GM21515 (cell line): Measurements from ENCODE around the gene SHISA6.

Source experiments
- ATAC-seq: cut with Tn5 transposase; IDR thresholded peaks from one replicate; pipeline ENCODE4 v1.9.1; 2021; ENCODE audit not compliant: unreplicated experiment

Gene SHISA6

DNA sequence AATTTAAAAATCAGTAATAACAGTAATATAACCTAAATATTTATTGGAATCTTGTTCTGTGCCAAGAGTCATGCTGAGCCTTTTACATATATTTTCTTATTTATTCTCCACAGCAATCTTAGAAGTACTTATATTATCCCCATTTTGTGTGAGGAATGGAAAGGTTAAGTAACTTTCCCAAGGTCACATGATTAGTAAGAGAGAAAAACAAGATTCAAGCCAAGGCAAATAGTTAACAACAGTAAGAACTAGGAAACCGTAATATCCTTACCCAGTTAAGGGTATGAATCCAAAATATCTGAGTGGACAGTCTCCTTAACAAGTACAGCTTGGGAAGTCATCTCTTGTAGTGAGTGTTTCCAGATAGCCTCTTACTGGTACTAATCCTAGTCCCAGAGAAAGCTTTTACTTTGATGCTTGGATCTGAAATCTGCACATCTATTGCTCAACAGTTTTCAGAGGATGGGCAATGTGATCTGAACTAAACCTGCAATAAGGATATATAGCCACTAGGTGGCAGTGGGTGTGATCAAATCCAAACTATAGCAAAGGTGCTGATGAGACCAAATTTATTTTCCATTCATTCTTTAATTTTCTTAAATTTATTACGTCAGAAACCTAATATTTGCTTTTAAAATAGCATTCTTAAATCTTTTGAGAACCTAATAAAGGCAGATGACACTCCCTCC is 23.3 kb downstream of the SHISA6 start:
- no peak for ATAC-seq

DNA sequence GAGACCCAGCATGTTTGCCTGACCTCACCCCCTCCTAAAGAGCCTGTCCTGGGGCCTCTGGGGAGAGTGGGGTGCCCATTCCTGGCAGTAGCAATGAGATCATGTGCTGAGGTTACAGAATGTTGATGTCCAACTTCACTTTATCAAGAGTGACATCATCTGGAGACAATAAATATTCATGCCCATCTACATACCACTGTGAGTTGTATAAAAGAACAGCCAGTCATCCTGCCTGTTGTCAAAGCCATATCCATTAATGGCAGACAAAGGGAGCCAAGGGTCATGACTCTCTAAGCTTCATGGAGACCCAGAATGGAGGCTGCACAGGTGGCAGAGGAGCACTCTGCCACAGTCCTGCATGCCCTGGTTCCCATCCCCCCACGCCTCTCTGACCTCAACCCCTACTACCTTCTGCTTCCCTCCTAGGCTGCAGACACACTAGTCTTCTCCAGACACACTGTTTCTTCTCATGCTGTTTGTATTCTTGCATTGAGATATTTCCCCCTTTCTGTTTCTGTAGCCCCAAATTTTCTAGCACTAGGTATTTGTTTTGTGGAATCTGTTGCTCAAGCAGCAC is 27.1 kb downstream of the SHISA6 start:
- ATAC-seq, result no peak

DNA sequence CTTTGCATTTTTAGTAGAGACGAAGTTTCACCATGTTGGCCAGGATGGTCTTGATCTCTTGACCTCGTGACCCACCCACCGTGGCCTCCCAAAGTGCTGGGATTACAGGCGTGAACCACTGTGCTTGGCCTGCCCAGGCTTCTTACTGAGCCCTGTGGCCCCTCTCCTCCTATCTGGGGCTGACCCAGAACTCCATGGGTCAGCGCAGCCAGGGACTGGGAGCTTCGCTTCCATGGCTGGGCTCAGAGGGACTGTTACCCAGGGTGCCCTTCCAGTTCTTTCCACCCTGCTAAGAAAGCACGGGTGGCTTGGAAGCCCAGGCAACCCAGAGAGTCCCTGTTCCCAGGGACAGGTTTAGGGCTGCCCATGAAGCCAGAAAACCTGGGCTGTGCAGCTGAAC is 28.2 kb downstream of the SHISA6 start:
- ATAC-seq, result no peak

DNA sequence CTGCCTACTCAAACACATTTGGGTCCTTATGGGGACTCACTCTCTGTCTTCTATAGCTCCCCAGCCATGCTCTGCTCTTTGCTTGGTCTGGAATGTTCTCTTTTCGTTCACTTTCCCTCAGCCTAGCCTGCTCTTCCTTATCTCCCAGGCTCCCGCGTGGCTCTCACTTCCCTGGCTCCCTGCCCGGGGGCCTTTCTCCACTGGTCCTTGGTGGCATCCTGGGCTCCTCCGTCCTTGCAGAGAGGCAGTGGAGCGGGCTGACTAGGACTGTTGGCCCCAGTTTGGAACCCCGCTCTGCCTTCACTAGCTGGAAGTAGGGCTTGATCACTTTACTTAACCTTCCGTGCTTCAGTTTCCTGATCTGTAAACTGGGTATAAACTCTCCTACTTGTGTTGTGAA is 31.2 kb downstream of the SHISA6 start:
- no peak for ATAC-seq

DNA sequence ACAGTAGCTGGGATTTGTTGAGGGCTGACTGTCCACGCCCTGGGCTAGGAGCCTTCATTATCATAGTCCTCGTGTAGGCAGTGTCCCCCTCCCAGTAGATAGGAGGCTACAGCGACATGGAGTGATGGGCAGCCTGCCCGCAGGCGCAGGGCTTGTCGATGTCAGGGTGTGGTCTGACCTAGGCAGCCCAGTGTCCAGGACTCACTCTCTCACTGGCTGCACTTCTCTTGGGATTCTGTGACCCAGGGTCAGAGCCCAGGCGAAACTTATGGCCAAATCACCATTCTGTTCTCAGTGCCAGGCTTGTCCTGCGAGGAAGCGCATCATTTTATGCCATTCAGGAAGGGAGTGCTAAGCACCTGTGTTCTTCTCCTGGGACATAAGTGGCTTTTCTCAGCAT is 32.6 kb downstream of the SHISA6 start:
- no peak for ATAC-seq

DNA sequence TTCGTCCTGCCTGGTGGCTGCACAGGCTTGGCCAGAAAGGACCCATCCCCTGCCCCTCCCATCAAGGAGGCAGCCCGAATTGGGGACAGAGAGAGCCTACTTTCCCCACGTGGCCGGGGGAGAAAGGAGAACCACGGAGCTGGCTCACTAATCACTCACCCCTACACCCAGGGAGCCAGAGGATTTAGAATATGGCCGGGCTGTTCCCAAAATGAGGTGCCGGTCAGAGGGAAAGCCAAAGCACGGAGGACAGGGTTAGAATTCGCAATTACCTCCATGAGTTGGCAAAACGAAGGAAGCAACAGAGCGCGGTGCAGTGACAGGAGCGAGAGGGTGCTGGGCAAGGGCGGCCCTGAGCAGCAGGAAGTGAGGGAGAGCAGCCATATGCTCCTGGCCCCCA is 33.1 kb downstream of the SHISA6 start:
- no peak for ATAC-seq

DNA sequence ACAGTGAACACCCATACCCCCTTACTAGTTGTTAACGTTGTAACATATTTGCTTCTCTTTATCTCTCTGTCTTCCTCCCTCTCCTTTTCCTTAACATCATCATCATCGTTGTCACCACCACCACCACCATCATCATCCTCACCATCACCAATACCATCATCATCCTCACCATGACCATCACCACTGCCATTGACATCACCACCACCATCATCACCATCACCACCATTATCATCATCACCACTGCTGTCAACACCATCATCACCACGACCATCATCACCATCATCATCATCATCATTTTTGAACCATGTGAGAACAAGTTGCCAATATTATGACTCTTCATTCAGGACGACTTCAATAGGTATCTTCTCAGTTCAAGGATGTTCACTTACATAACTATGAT is 35.5 kb downstream of the SHISA6 start:
- no peak for ATAC-seq

DNA sequence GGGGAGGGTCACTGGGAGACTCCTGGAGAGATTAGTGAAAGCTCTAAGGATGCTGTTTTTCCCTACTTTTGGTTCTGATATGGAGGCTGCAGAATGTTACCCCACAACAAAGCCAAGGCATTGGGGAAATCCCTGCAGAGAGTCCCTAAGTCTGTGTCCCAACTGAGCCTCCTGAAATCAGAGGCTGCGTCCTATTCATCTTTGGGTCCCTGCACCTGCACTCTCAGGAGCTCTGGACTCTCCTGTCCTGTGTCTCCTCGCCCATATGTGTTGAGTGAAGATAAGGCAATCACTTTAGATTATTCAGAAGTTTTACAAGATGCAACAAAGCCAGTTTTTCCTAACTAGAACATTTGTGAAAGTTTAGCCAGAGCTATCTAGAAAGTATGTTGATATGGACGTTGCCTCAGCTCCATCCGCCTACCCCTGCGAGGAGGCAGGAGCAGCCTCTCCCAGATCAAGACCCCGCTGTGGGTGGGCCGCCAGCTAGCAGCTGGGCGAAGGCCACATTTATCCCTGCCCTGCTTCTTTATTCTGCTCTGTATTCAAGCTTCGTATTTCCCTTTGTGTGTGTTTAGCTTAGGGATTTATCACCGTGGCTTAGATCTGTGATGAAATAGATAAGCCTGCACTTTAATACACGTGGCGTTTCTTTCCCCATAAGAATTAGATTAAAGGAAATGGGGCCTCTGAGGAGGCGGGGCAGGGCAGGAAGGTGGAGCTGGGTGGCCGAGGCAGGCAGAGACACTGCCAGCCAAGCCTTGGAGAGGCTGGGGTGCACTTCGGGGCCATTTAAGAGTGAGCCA is 37.4 kb downstream of the SHISA6 start:
- no peak for ATAC-seq

DNA sequence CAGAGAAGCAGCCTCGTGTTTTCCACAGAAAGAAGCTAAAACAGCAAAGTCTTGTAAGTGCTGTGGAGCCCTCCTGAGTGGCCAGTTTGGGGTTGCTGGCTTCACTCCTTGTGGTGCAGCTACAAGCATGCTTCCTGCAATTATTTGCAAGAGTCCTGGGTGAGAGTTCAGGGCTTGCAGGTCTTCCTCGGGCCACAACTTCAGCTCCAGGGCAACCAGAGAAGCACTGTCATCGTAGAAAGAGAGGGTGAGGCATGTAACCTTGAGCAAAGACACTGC is 37.9 kb downstream of the SHISA6 start:
- ATAC-seq, result no peak

DNA sequence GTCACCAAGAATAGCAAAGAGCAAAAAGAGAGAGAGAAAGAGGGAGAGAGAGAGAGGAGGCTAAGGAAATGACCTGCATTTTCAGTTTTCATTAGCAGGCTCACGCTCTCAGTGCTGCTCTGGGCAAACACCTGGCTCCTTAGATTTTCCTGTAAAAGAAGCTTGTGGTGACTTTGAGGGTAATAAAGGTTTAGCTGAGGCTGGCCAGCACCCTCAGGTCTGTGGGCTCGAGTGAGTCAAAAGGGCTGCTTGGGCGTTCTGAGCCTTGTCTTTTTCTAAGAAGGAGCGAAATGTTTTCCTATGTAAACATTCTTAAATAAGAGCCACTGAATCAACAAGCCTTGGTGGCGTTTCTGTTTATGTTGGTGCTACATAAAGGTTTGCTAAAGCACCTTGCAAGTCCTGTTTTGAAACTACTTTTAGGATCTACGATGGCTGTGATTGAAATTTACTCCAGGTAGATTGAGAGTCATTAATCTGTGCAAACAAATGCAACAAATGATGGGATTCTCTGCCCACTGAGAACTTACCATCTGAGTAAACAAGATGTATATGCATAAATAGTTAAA is 38.8 kb downstream of the SHISA6 start:
- ATAC-seq, result no peak

DNA sequence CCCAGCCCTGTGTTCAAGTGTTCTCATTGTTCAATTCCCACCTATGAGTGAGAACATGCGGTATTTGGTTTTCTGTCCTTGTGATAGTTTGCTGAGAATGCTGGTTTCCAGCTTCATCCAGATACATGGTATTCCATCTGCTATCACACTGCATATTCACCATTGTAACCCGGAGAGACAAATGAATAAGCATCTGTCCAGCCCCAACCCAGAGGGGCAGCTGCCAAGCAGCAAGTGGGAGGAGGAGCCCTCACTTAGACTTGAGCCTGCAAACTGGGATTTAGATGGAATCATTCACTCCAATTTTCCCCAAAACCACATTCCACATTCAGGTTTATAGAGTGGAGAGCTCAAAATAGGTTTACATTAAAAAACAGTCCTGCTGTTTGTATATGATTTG is 41.6 kb downstream of the SHISA6 start:
- no peak for ATAC-seq

DNA sequence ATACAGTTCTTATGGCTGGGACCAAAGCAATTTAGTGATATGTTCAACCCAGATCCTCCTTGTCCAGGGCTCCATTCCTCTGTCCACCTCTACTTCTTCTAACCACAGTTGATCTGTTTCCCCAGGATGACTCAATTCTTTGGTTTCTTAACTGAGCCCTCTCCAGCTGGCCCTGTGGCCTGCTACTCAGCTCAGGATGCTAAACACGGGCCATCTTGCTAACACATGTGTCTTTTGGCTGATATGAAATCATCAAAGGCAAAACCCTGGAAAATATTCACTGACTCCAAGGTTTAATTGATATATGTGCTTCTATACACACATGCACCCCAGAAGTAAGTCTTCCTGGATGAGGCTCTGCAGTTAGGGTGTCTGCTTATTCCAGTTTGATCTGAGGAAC is 43.8 kb downstream of the SHISA6 start:
- no peak for ATAC-seq

DNA sequence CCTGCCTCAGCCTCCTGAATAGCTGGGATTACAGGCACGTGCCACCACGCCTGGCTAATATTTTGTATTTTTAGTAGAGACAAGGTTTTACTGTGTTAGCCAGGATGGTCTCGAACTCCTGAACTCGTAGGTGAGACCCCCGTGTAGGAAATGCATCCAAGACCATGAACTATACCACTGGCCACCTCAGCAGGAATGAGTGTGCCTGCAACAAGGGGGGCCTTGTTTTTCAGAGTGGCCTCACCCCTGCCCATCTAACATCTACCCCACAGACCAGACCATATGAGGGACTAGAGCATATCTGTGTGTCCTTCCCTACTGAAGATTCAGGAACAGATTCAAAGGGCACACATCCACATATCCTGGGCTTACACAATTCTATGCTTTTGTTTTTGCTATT is 44.9 kb downstream of the SHISA6 start:
- no peak for ATAC-seq

DNA sequence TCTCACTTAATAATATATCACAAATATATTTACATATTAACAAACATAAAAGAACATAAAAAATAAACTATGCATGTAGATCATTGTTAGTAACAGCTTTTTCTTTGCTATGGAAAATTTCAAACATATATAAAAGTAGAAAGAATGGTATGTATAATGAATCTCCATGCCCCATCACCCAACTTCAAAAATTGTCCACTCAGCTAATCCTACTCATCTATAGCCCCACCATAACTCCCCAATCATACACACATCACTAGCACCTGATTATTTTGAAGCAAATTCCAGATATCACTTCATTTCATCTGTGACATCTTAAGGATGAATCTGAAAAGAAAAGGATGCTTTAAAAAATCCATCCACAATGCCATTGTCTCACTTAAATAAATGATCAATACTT is 46.8 kb downstream of the SHISA6 start:
- no peak for ATAC-seq

DNA sequence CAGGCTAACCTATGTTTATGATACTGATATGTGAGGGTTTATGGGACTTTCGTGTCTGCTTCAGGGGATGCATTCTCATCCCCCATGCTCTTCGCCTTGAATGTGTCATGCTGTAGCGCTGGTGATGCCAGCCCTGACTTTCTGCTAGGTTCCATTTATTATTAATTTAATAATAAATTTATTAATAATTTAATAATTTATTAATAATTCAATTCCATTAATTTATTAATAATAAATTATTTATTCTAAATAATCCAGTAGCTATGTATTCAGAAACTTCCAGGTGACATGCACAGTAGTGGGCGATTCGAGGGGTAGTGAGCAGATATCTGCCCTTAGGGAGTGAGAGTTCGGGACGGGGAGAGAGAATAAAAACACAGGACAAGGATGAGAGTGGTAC is 49.8 kb downstream of the SHISA6 start:
- ATAC-seq, result no peak

DNA sequence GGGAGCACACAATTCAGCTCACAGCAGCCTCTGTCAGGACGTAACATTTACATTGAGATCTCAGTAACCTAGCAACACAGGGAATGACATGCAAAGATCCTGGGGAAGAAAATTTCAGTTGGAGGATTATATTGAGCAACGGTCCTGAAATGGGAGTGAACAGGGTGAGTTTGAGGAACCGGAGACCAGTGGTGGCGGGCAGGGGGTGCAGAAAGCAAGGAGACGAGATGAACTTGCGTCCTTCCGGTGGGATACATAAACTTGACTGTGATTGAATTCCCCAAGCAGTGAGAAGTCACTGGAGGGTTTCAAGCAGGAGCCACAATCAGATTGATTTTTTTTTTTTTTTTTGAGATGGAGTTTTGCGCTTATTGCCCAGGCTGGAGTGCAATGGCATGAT is 51.5 kb downstream of the SHISA6 start:
- no peak for ATAC-seq

DNA sequence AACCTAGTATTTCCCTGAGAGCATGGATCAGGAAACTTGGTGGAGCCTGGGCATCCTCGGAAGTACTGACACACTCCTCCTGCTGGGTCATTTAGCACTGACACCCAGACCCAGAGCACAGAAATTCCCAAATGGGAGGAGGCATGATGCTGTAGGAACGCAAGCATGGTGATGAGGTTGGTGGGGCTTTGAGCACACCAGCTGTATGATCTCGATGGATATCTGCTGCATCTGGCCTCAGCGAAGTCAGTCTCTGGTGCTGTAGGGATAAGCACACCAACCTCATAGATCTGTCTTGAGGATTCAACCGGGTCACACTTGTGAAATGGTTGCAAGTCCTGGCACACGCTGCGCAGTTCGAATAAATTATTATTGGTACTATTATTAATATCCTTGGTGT is 52.5 kb downstream of the SHISA6 start:
- ATAC-seq, result no peak

DNA sequence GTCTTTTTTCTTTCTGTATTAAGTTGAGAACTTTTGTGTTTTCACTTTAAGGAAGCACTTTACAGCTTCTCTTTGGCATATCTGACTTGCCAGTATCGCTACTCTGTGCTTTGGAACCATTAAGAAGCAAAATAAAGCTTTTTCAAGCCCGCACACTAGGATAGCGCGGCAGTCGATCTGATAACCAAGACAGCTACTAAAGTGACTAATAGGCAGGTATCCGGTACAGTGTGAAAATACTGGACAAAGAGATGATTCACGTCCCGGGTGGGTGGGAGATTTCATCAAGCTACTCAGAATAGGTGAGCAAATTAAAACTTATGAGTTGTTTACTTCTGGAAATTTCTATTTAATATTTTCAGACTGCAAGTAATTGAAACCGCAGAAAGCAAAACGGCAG is 53.8 kb downstream of the SHISA6 start:
- no peak for ATAC-seq

DNA sequence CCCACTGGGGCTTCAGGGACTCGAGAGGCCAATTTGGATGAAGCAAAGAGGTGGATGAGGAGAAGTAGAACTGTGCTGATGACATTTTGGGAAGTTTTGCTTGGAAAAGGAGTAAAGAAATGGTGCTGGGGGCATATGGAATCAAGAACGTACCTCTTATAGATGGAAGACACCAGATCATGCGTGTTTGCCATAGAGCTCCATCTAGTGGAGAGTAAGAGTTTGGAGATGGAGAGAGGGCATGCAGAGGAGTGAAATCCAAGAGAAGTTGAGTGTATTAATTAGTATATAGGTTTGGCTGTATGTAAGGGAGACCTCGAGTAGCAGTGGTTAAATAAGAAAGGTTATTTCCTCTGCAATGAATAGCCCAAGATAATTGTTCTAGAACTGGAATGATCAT is 56.0 kb downstream of the SHISA6 start:
- ATAC-seq, result no peak

DNA sequence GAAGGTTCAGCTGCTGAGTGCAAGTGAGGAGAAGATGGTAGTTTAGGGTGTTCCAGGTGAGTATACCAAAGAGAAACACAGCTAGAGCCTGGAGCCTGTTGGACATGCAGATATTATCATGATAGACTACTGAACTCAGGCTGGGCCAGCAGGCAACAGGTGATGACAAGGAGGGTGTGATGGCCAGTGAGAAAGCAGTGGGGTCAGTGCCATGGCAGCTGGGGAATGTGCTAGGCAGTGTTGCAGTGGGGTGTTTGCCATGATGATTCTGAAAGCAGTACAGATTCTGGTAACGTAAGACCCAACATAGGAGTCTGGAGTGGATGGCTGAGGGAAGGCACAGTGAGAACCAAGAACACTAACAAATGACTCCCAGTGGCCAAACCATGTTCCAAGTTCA is 57.4 kb downstream of the SHISA6 start:
- ATAC-seq, result no peak

DNA sequence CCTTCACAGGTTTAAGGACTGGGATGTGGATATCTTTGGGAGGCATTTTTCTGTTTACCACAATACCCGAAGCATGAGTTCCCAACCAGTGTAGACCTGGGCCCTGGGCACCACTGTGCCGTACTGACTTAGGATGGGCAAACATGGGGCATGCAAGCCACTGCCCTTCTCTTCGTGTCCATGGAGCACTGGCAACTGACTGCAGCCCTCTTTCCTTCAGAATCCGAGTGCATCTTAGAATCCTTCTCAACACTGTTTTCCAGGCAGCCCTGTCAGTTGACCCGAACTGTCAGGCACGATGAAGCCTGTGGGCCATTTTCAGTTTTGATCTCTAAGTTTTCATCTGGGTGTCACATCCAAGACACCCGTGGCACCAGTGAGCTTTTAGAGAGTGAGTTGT is 59.2 kb downstream of the SHISA6 start:
- no peak for ATAC-seq

DNA sequence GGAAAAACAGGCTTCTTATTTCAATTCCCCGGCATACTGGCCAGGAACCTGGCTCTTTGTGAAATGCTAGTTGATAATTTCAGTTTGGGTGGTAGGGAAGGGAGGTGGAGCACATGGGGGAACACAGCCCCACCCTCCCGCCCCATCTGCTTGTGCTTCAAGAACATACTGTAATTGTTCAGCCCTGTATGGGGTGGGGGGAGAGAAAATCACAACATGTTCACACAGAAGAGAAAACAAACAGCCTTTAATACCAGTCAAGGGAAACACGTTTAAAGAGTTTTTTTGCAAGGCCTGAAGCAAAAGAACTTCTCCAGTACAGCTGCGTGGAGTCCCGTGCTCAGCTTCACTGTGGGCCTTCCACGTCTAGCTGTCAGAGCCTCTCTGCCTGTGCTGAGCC is 59.7 kb downstream of the SHISA6 start:
- ATAC-seq, result no peak
